A673 (cell line): ENCODE measurements around the gene SORL1-AS1.

Experiments
- BruUV-seq: library from RNA; stranded (reverse); fragments of 400-500 nt; replicated peaks from 2 replicates; lab custom pipeline; 2021; lab: Mats Ljungman, UMichigan
- CTCF ChIA-PET: fragments of 300-600 bp; sonication (Branson Sonifier 250); formaldehyde crosslinking; loops from one replicate; lab custom pipeline; 2022; ENCODE audit warnings: antibody characterized with exemption; lab: Charles Lee
- POLR2A ChIA-PET: fragments of 300-600 bp; sonication (Branson Sonifier 250); formaldehyde crosslinking; loops from one replicate; lab custom pipeline; 2022; ENCODE audit warnings: antibody characterized with exemption; ENCODE audit not compliant: low non-redundant PET; lab: Charles Lee
- DNase-seq: peaks from one replicate; pipeline ENCODE4 v3.0.0-alpha.2; 2015; ENCODE audit warnings: low spot score
- H3K27ac ChIP-seq: fragments of 200-600 bp; sonication (generic); 2 replicates; pipeline ENCODE4 v1.5.1; 2016; ENCODE audit warnings: mixed run types, low read depth, mild to moderate bottlenecking, mixed read lengths, antibody characterized with exemption, low read length; ENCODE audit not compliant: poor library complexity, severe bottlenecking
- H3K27me3 ChIP-seq: fragments of 200-600 bp; sonication (generic); replicated peaks from 2 replicates; pipeline ENCODE4 v1.6.1; 2017; ENCODE audit warnings: mixed run types, low read depth, mild to moderate bottlenecking, mixed read lengths, antibody characterized with exemption, low read length; ENCODE audit not compliant: insufficient read depth, poor library complexity
- H3K36me3 ChIP-seq: fragments of 200-600 bp; sonication (generic); 2 replicates; pipeline ENCODE4 v1.6.1; 2016; ENCODE audit warnings: mixed run types, mild to moderate bottlenecking, mixed read lengths, antibody characterized with exemption, low read length; ENCODE audit not compliant: insufficient read depth, poor library complexity, severe bottlenecking
- H3K4me1 ChIP-seq: fragments of 200-600 bp; sonication (generic); 2 replicates; pipeline ENCODE4 v1.6.1; 2017; ENCODE audit warnings: mixed run types, mild to moderate bottlenecking, mixed read lengths, antibody characterized with exemption, low read length; ENCODE audit not compliant: insufficient read depth, poor library complexity, severe bottlenecking
- H3K4me3 ChIP-seq: fragments of 200-600 bp; sonication (generic); 2 replicates; pipeline ENCODE4 v1.5.1; 2016; ENCODE audit warnings: low read depth, mixed run types, mild to moderate bottlenecking, mixed read lengths, low read length; ENCODE audit not compliant: poor library complexity, severe bottlenecking
- H3K9me3 ChIP-seq: fragments of 200-600 bp; sonication (generic); 2 replicates; pipeline ENCODE4 v1.6.1; 2016; ENCODE audit warnings: mixed run types, low read depth, mild to moderate bottlenecking, mixed read lengths, antibody characterized with exemption, low read length; ENCODE audit not compliant: poor library complexity, severe bottlenecking
- CTCF ChIP-seq: fragments of 300-800, 200-600 bp; sonication (generic); conservative IDR thresholded peaks from 2 replicates; pipeline ENCODE4 v1.5.1; 2017; ENCODE audit warnings: low read depth, mild to moderate bottlenecking, antibody characterized with exemption, low read length, moderate library complexity, mixed read lengths
- EZH2 ChIP-seq: fragments of 200-600 bp; sonication (generic); IDR thresholded peaks from 2 replicates; pipeline ENCODE4 v1.6.1; 2017; ENCODE audit warnings: borderline replicate concordance, low read depth, mild to moderate bottlenecking, mixed read lengths, antibody characterized with exemption, low read length; ENCODE audit not compliant: poor library complexity, severe bottlenecking
- intact Hi-C: fragments of 100-400 bp; cut with micrococcal nuclease; formaldehyde crosslinking; loops from one replicate; pipeline ENCODE4 v1.10.0; 2022; ENCODE audit not compliant: unreplicated experiment

SORL1-AS1 gene

GRCh38 chr11:121461843-121462242 is 9.1 kb upstream of the SORL1-AS1 start:
- TF ChIP-seq EZH2 (no peak), CTCF (no peak)
- intact Hi-C loops = no loop called here
- H3K36me3 ChIP-seq = no peaks in the 10 kb centered on the region
- ChIA-PET POLR2A (interaction anchor here (0.5 kb wide), 1 partner anchor 1406 kb away, joined by 15 read pairs; no protein-coding TSS in a partner anchor), CTCF (no interaction called here)
- no peak overlapping the region for H3K4me3 ChIP-seq
- H3K27ac ChIP-seq = no peak overlapping the region
- peaks cover 9% of the 10 kb centered on the region for H3K4me1 ChIP-seq
- no peaks in the 10 kb centered on the region for H3K9me3 ChIP-seq
- no TSS peak for BruUV-seq
- DNase-seq = no peak
- H3K27me3 ChIP-seq = no peaks in the 10 kb centered on the region

- no peak for TF ChIP-seq EZH2
- Histone ChIP-seq H3K27ac (no peak overlapping the region), H3K27me3 (no peaks in the 10 kb centered on the region), H3K4me3 (no peak overlapping the region), H3K36me3 (no peaks in the 10 kb centered on the region), H3K4me1 (peaks cover under 1% of the 10 kb centered on the region), H3K9me3 (no peaks in the 10 kb centered on the region)
- ChIA-PET POLR2A (interaction anchor here (0.5 kb wide), 1 partner anchor 1405 kb away, joined by 15 read pairs; no protein-coding TSS in a partner anchor), CTCF (no interaction called here)
- intact Hi-C loops = no loop called here
- BruUV-seq = no TSS peak
- no peak for DNase-seq
Measured at GRCh38 chr11:121460941-121461514, 8.3 kb upstream of the SORL1-AS1 start.

GRCh38 chr11:121459413-121460017 is 6.7 kb upstream of the SORL1-AS1 start:
- H3K4me1 ChIP-seq = no peaks in the 10 kb centered on the region
- intact Hi-C loops = no loop called here

More at GRCh38 chr11:121459413-121460017, 6.7 kb upstream of the SORL1-AS1 start:
- no TSS peak for BruUV-seq
- no peak for DNase-seq
- TF ChIP-seq CTCF (no peak), EZH2 (no peak)
- CTCF ChIA-PET = interaction anchor here (0.6 kb wide), 1 partner anchor 116 kb away, joined by 3 read pairs; no protein-coding TSS in a partner anchor
- Histone ChIP-seq H3K27ac (no peak overlapping the region), H3K4me3 (no peak overlapping the region), H3K9me3 (no peaks in the 10 kb centered on the region), H3K27me3 (peaks cover 7% of the 10 kb centered on the region), H3K36me3 (no peaks in the 10 kb centered on the region)
- POLR2A ChIA-PET = no interaction called here
